GM19099 (cell line): Measurements from ENCODE around the gene STRA6.

Experiments used
- POLR2A ChIP-seq: IDR thresholded peaks from 3 replicates; pipeline ENCODE4 v1.6.1; 2011; ENCODE audit warnings: low read depth; ENCODE audit not compliant: insufficient read length; ENCODE audit errors: extremely low read depth

STRA6 gene

GRCh38 chr15:74233851-74234597, 31.4 kb upstream of the STRA6 start:
- TF ChIP-seq POLR2A: no peak

GRCh38 chr15:74233373-74233772, 30.8 kb upstream of the STRA6 start:
- no peak for TF ChIP-seq POLR2A

- no peak for TF ChIP-seq POLR2A
These were observed 28.9 kb upstream of the STRA6 start for GRCh38 chr15:74231475-74231874.

- no peak for TF ChIP-seq POLR2A
These were observed 27.1 kb upstream of the STRA6 start for GRCh38 chr15:74229686-74230085.

- TF ChIP-seq POLR2A: no peak
These were observed 26.1 kb upstream of the STRA6 start for GRCh38 chr15:74228723-74229081.

GRCh38 chr15:74227968-74228722, 25.6 kb upstream of the STRA6 start:
- TF ChIP-seq POLR2A: no peak

- no peak for TF ChIP-seq POLR2A
These were observed 24.4 kb upstream of the STRA6 start for GRCh38 chr15:74226761-74227540.

GRCh38 chr15:74225928-74226327, 23.3 kb upstream of the STRA6 start:
- TF ChIP-seq POLR2A: no peak

GRCh38 chr15:74222240-74223119, 19.9 kb upstream of the STRA6 start:
- no peak for TF ChIP-seq POLR2A

GRCh38 chr15:74221399-74222239, 19.0 kb upstream of the STRA6 start:
- no peak for TF ChIP-seq POLR2A

- TF ChIP-seq POLR2A: no peak
These were observed 18.1 kb upstream of the STRA6 start for GRCh38 chr15:74220475-74221248.

- no peak for TF ChIP-seq POLR2A
These were observed 15.6 kb upstream of the STRA6 start for GRCh38 chr15:74217907-74218885.
